ENCODE results near the gene ARMCX4.

GRCh38 chrX:101442085-101442484, 43.2 kb upstream of the ARMCX4 start:
- TF ChIP-seq CTCF (IDR thresholded peaks at IDR 0.05; ENCODE audit: low read length) (no peak), EZH2 (IDR thresholded peaks at IDR 0.05; ENCODE audit: borderline replicate concordance, low read length) (no peak)

Measured in OCI-LY1 (cell line).